GM23248 (cell line): ENCODE results near the gene POU2AF1. TPM values are rescaled to one million over a fixed set of nuclear protein-coding genes. Genes with fewer than 3 reads are reported as not detected.
"Not testable (repeated sequence)": the region's sequence is repeated elsewhere in the genome, so short reads cannot be mapped to it uniquely, and the experiment has no call there.

ENCODE experiments used
- DNase-seq: peaks from one replicate; pipeline ENCODE4 v3.0.0-alpha.2; 2015
- H2AFZ ChIP-seq: fragments of 200-600 bp; sonication (generic); 2 replicates; pipeline ENCODE4 v1.6.1; 2016; ENCODE audit warnings: antibody characterized with exemption
- H3F3A ChIP-seq: fragments of 200-600 bp; sonication (generic); 2 replicates; pipeline ENCODE4 v1.6.1; 2016; ENCODE audit warnings: mild to moderate bottlenecking, antibody characterized with exemption, mixed run types; ENCODE audit not compliant: insufficient read depth
- H3K27ac ChIP-seq: fragments of 200-600 bp; sonication (generic); 2 replicates; pipeline ENCODE4 v1.5.1; 2016; ENCODE audit warnings: mild to moderate bottlenecking
- H3K27me3 ChIP-seq: fragments of 200-600 bp; sonication (generic); replicated peaks from 2 replicates; pipeline ENCODE4 v1.6.1; 2016; ENCODE audit warnings: mild to moderate bottlenecking; ENCODE audit not compliant: insufficient read depth
- H3K36me3 ChIP-seq: fragments of 200-600 bp; sonication (generic); 2 replicates; pipeline ENCODE4 v1.6.1; 2016; ENCODE audit warnings: low read depth, mild to moderate bottlenecking
- H3K4me1 ChIP-seq: fragments of 200-600 bp; sonication (generic); 2 replicates; pipeline ENCODE4 v1.6.1; 2016; ENCODE audit warnings: mild to moderate bottlenecking; ENCODE audit not compliant: insufficient read depth
- H3K4me2 ChIP-seq: fragments of 200-600 bp; sonication (generic); one replicate; pipeline ENCODE4 v1.6.1; 2016; ENCODE audit warnings: mild to moderate bottlenecking; ENCODE audit not compliant: unreplicated experiment
- H3K4me3 ChIP-seq: fragments of 200-600 bp; sonication (generic); 2 replicates; pipeline ENCODE4 v1.5.1; 2016; ENCODE audit warnings: mild to moderate bottlenecking
- H3K79me2 ChIP-seq: fragments of 200-600 bp; sonication (generic); 2 replicates; pipeline ENCODE4 v1.6.1; 2016; ENCODE audit warnings: mild to moderate bottlenecking; ENCODE audit not compliant: insufficient read depth
- H3K9ac ChIP-seq: fragments of 200-600 bp; sonication (generic); 2 replicates; pipeline ENCODE4 v1.6.1; 2016; ENCODE audit warnings: mild to moderate bottlenecking
- H3K9me2 ChIP-seq: fragments of 200-600 bp; sonication (generic); 2 replicates; pipeline ENCODE4 v1.6.1; 2016; ENCODE audit warnings: mixed run types, mild to moderate bottlenecking, moderate library complexity; ENCODE audit not compliant: insufficient read depth
- H3K9me3 ChIP-seq: fragments of 200-600 bp; sonication (generic); one replicate; pipeline ENCODE4 v1.6.1; 2017; ENCODE audit warnings: low read depth
- H4K20me1 ChIP-seq: fragments of 200-600 bp; sonication (generic); 2 replicates; pipeline ENCODE4 v1.6.0; 2016; ENCODE audit not compliant: insufficient read depth
- EZH2 ChIP-seq: fragments of 200-600 bp; sonication (generic); IDR thresholded peaks from 2 replicates; pipeline ENCODE4 v1.6.1; 2018; ENCODE audit warnings: antibody characterized with exemption, mild to moderate bottlenecking; ENCODE audit not compliant: insufficient read depth, poor library complexity, severe bottlenecking
- EZH2phosphoT487 ChIP-seq: fragments of 200-600 bp; sonication (generic); IDR thresholded peaks from 2 replicates; pipeline ENCODE4 v1.6.1; 2018; ENCODE audit warnings: antibody characterized with exemption, moderate library complexity, mild to moderate bottlenecking, low read depth; ENCODE audit not compliant: insufficient read depth
- WGBS, 2 experiments: methylation state at CpG; one replicate each; pipeline ENCODE4 v1.1.6; 2015 to 2017; ENCODE audit warnings: low lambda C conversion rate in 2 of 2, low coverage in 1 of 2; ENCODE audit errors: missing lambda C conversion rate in 2 of 2; 5-methylcytosine and 5-hydroxymethylcytosine counted together
- in situ Hi-C: fragments of 300-500 bp; cut with MboI; formaldehyde crosslinking; loops from 2 replicates; pipeline ENCODE4 v1.15.0; 2020
- polyA plus RNA-seq: library from polyadenylated mRNA; unstranded; fragments of >200 nt; fragmentation: Nextera tagmentation; extraction: Ambion mirVana; gene quantifications from 2 replicates; pipeline ENCODE4 v1.2.1, GENCODE V29; 2016
- total RNA-seq: library from RNA; depleted of rRNA; stranded (reverse); fragments of >200 nt; shearing (Covaris generic); gene quantifications from 2 replicates; pipeline ENCODE4 v1.2.3, GENCODE V29; 2014

The POU2AF1 gene
- total and polyA plus RNA-seq, 2 experiments from 2014 or later = 0.11 to 0.16 TPM

DNA sequence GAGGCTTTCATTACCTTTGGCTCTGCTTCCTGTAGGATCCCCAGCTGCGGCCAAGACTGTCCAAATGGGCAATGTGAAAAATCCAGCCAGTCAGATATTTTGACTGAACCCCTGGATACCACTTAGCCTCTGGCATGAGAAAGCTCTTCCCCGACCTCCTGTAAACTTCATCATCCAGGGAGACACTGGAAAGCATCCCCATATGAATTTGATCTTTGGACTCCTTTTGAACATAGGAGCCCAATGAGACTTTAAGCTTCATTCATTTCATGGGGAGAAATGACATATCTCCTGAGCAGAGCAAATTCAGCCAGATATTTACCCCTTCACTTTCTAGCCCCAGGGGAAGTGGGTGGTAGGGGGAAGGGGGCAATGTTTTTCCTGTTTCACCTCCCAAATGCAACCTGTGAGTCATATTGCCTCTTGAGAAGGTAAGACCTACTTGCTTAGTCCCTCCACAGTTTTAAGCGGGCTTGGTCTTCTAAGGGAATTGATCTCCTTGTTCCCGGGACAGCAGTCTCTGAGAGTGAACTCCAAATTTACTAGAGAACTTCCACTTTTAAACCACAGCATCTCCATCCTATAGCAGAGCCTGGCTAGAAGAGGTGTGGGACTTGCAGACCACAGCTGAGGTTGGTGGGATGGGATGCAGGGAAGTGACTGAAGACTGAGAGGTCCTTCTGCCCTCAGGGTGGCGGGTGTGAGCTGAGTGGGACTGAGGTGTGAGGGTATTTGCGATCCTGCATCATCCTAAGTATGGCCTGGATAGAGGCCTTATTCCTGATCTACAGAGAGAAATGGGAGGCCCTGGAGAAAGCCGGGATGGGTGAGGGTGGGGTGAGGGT, 20.3 kb upstream of the POU2AF1 start:
- no peaks in the 10 kb centered on the region for H4K20me1 ChIP-seq
- in situ Hi-C loops = no loop called here
- DNase-seq = no peak
- no peaks in the 10 kb centered on the region for H3K9me2 ChIP-seq
- H3K4me3 ChIP-seq = no peak overlapping the region
- H3K4me1 ChIP-seq = no peaks in the 10 kb centered on the region
- no peaks in the 10 kb centered on the region for H3K9me3 ChIP-seq
- H2AFZ ChIP-seq = no peak overlapping the region
- H3K4me2 ChIP-seq = no peak overlapping the region
- no peak for TF ChIP-seq EZH2phosphoT487
- TF ChIP-seq EZH2 = no peak
- H3K79me2 ChIP-seq = no peaks in the 10 kb centered on the region
- H3K36me3 ChIP-seq = no peaks in the 10 kb centered on the region
- 79 to 82% methylated on average over 7 of the region's 7 CpGs for WGBS, 2 experiments
- no peak overlapping the region for H3K27ac ChIP-seq
- H3K27me3 ChIP-seq = peaks cover 12% of the 10 kb centered on the region
- H3K9ac ChIP-seq = no peak overlapping the region
- no peaks in the 10 kb centered on the region for H3F3A ChIP-seq

DNA sequence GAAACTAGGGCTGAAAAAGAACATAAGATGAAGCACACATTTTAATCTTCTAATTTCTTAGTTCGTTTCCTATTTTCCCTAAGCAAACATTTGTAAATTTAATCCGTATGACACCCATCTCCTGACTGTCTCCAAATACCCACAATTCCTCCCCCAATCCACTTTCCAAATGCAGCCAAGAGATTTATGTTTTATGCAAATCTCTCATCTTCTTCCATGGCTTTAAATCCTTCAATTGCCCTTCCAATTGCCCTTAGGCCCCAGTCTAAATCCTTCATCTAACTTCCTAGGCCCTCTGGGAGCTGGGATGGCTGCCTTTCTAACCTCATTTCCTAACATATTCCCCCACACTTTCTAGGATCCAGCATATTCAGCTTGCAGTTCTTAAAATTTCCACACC, 18.0 kb upstream of the POU2AF1 start:
- no peak overlapping the region for H2AFZ ChIP-seq
- H3F3A ChIP-seq = no peaks in the 10 kb centered on the region
- no peaks in the 10 kb centered on the region for H3K9me2 ChIP-seq
- no peak overlapping the region for H3K27ac ChIP-seq
- 23 to 26% methylated on average over 2 of the region's 2 CpGs for WGBS, 2 experiments
- H3K9me3 ChIP-seq = no peaks in the 10 kb centered on the region
- H3K27me3 ChIP-seq = peaks cover 21% of the 10 kb centered on the region
- in situ Hi-C loops = no loop called here
- no peaks in the 10 kb centered on the region for H3K4me1 ChIP-seq
- H3K4me2 ChIP-seq = no peak overlapping the region
- H3K4me3 ChIP-seq = no peak overlapping the region
- no peaks in the 10 kb centered on the region for H3K36me3 ChIP-seq
- H3K9ac ChIP-seq = no peak overlapping the region
- no peaks in the 10 kb centered on the region for H3K79me2 ChIP-seq
- H4K20me1 ChIP-seq = no peaks in the 10 kb centered on the region
- TF ChIP-seq EZH2phosphoT487 (no peak), EZH2 (no peak)
- DNase-seq = no peak

DNA sequence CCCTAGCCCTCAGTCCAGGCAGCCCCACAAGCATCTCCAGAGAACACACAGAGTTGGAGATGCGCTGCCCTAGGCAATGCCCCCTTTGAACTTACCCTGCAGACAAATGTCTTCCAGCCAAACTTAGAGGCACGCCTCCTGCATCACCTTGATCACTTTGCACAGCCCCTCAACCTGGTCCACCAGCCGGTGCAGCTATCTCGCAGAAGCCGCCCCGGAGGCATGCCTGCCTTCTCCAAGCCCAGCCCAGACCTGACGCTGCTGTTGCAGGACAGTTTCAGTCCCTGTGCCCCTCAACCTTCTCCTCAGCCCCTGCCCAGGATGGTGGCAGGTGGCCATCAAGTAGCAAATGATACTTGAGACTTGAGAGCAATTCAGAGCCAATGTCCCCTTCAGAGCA, 16.7 kb upstream of the POU2AF1 start:
- no peaks in the 10 kb centered on the region for H4K20me1 ChIP-seq
- H3K27me3 ChIP-seq = peaks cover 29% of the 10 kb centered on the region
- no peak overlapping the region for H2AFZ ChIP-seq
- H3K9me2 ChIP-seq = no peaks in the 10 kb centered on the region
- H3K9me3 ChIP-seq = no peaks in the 10 kb centered on the region
- no peak for DNase-seq
- no peaks in the 10 kb centered on the region for H3F3A ChIP-seq
- no peak overlapping the region for H3K4me3 ChIP-seq
- H3K79me2 ChIP-seq = no peaks in the 10 kb centered on the region
- no peak for TF ChIP-seq EZH2phosphoT487
- no peak overlapping the region for H3K27ac ChIP-seq
- no peak overlapping the region for H3K4me2 ChIP-seq
- WGBS, 2 experiments = 83% methylated on average over 7 of the region's 7 CpGs
- in situ Hi-C loops = no loop called here
- H3K4me1 ChIP-seq = no peaks in the 10 kb centered on the region
- H3K9ac ChIP-seq = no peak overlapping the region
- H3K36me3 ChIP-seq = no peaks in the 10 kb centered on the region

DNA sequence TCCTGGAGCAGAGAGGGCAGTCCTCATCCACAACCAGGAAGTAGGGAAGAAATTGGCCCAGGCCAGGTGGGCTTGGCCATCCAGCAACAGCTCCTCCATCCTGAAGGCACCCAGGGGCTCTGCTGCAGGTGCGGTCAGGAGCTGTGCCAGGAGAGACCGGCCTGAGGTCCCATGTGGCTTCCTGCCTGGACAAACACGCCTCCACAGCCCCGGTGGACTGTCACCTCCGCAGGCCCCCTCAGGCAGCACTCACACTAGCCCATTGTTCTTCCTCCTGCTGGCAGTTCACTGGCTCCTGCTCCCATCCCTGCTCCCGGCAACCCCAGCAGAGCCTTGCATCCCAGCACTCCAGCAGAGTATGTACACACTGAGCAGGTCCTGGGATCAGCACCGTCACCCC, 16.0 kb upstream of the POU2AF1 start:
- H4K20me1 ChIP-seq = no peaks in the 10 kb centered on the region
- TF ChIP-seq EZH2phosphoT487 (no peak), EZH2 (no peak)

DNA sequence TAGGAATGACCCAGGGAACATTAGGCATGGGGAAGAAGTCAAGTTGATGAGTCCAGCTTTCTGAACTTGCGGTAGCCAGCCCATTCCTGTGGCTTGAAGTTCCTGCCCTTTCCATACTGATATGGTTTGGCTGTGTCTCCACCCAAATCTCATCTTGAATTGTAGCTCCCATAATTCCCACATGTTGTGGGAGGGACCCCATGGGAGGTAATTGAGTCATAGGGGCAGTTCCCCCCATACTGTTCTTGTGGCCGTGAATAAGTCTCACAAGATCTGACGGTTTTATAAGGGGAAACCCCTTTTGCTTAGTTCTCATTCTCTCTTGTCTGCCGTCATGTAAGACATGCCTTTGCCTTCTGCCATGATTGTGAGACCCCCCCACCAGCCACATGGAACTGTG, 15.1 kb upstream of the POU2AF1 start:
- H3K36me3 ChIP-seq, in situ Hi-C loops, H3K9ac ChIP-seq, H3F3A ChIP-seq, H3K4me1 ChIP-seq, H4K20me1 ChIP-seq, H3K27ac ChIP-seq, H3K9me2 ChIP-seq, H3K4me2 ChIP-seq, DNase-seq, H2AFZ ChIP-seq, H3K79me2 ChIP-seq, H3K4me3 ChIP-seq, H3K9me3 ChIP-seq: not testable (repeated sequence)
- 44 to 45% methylated on average over 4 of the region's 4 CpGs for WGBS, 2 experiments
- H3K27me3 ChIP-seq = peaks cover 41% of the 10 kb centered on the region

More for the DNA sequence above, 16.0 kb upstream of the POU2AF1 start:
- H3K9me3 ChIP-seq = no peaks in the 10 kb centered on the region
- in situ Hi-C loops = no loop called here
- H2AFZ ChIP-seq = no peak overlapping the region
- no peak overlapping the region for H3K4me2 ChIP-seq
- H3K4me1 ChIP-seq = no peaks in the 10 kb centered on the region
- no peaks in the 10 kb centered on the region for H3K36me3 ChIP-seq
- WGBS, 2 experiments = 67 to 73% methylated on average over 7 of the region's 7 CpGs
- no peak overlapping the region for H3K27ac ChIP-seq
- H3K4me3 ChIP-seq = no peak overlapping the region
- H3K9ac ChIP-seq = no peak overlapping the region
- H3K27me3 ChIP-seq = peaks cover 31% of the 10 kb centered on the region
- no peaks in the 10 kb centered on the region for H3K9me2 ChIP-seq
- H3K79me2 ChIP-seq = no peaks in the 10 kb centered on the region
- DNase-seq = no peak
- H3F3A ChIP-seq = no peaks in the 10 kb centered on the region
